Smooth muscle cell (in vitro differentiated cells): ENCODE data around the gene PTK6. TPM values are rescaled to one million over a fixed set of nuclear protein-coding genes. Genes with fewer than 3 reads are reported as not detected.
"Not testable (repeated sequence)": the region's sequence is repeated elsewhere in the genome, so short reads cannot be mapped to it uniquely, and the experiment has no call there.

Experiments
- DNase-seq: peaks from one replicate; lab custom pipeline; 2025; ENCODE audit not compliant: unreplicated experiment; lab: John Stamatoyannopoulos, UW
- H2AFZ ChIP-seq: fragments of 200-600 bp; sonication (generic); 2 replicates; pipeline ENCODE4 v1.6.0; 2016; ENCODE audit warnings: antibody characterized with exemption, low read depth, mild to moderate bottlenecking
- H3F3A ChIP-seq: fragments of 200-600 bp; sonication (generic); 2 replicates; pipeline ENCODE4 v1.6.0; 2017; ENCODE audit warnings: antibody characterized with exemption, low read depth
- H3K27ac ChIP-seq: fragments of 200-600 bp; sonication (generic); 2 replicates; pipeline ENCODE4 v1.5.1; 2016; ENCODE audit warnings: low read depth, mild to moderate bottlenecking
- H3K27me3 ChIP-seq: fragments of 200-600 bp; sonication (generic); 2 replicates; pipeline ENCODE4 v1.6.1; 2016; ENCODE audit warnings: low read depth, mild to moderate bottlenecking
- H3K36me3 ChIP-seq: fragments of 200-600 bp; sonication (generic); 2 replicates; pipeline ENCODE4 v1.5.1; 2016; ENCODE audit warnings: low read depth
- H3K4me1 ChIP-seq: fragments of 200-600 bp; sonication (generic); 2 replicates; pipeline ENCODE4 v1.5.1; 2016; ENCODE audit warnings: low read depth
- H3K4me2 ChIP-seq: fragments of 200-600 bp; sonication (generic); 2 replicates; pipeline ENCODE4 v1.6.0; 2016; ENCODE audit warnings: mild to moderate bottlenecking
- H3K4me3 ChIP-seq: fragments of 200-600 bp; sonication (generic); 2 replicates; pipeline ENCODE4 v1.5.1; 2016; ENCODE audit warnings: mild to moderate bottlenecking
- H3K79me2 ChIP-seq: fragments of 200-600 bp; sonication (generic); 2 replicates; pipeline ENCODE4 v1.6.0; 2016; ENCODE audit warnings: low read depth, mild to moderate bottlenecking
- H3K9ac ChIP-seq: fragments of 200-600 bp; sonication (generic); 2 replicates; pipeline ENCODE4 v1.6.0; 2016; ENCODE audit warnings: low read depth
- H3K9me3 ChIP-seq: fragments of 200-600 bp; sonication (generic); replicated peaks from 2 replicates; pipeline ENCODE4 v1.5.1; 2016; ENCODE audit warnings: low read depth
- H4K20me1 ChIP-seq: fragments of 200-600 bp; sonication (generic); 2 replicates; pipeline ENCODE4 v1.6.0; 2016; ENCODE audit warnings: low read depth
- CTCF ChIP-seq: fragments of 200-600 bp; sonication (generic); IDR thresholded peaks from 2 replicates; pipeline ENCODE4 v1.5.1; 2017; ENCODE audit warnings: borderline replicate concordance, mild to moderate bottlenecking, antibody characterized with exemption; ENCODE audit not compliant: insufficient read depth, poor library complexity, severe bottlenecking
- WGBS: methylation state at CpG from one replicate; pipeline ENCODE4 v1.1.7; 2016; ENCODE audit warnings: low lambda C conversion rate; 5-methylcytosine and 5-hydroxymethylcytosine counted together
- polyA plus RNA-seq: library from polyadenylated mRNA; unstranded; fragments of >200 nt; fragmentation: Nextera tagmentation; extraction: Ambion mirVana; gene quantifications from 2 replicates; pipeline ENCODE4 v1.2.1, GENCODE V29; 2016
- total RNA-seq: library from RNA; depleted of rRNA; stranded (reverse); fragments of >200 nt; gene quantifications from 2 replicates; pipeline ENCODE4 v1.2.3, GENCODE V29; 2014

PTK6 gene
- total and polyA plus RNA-seq, 2 experiments from 2014 or later = 0.05 TPM; not detected in 1

DNA sequence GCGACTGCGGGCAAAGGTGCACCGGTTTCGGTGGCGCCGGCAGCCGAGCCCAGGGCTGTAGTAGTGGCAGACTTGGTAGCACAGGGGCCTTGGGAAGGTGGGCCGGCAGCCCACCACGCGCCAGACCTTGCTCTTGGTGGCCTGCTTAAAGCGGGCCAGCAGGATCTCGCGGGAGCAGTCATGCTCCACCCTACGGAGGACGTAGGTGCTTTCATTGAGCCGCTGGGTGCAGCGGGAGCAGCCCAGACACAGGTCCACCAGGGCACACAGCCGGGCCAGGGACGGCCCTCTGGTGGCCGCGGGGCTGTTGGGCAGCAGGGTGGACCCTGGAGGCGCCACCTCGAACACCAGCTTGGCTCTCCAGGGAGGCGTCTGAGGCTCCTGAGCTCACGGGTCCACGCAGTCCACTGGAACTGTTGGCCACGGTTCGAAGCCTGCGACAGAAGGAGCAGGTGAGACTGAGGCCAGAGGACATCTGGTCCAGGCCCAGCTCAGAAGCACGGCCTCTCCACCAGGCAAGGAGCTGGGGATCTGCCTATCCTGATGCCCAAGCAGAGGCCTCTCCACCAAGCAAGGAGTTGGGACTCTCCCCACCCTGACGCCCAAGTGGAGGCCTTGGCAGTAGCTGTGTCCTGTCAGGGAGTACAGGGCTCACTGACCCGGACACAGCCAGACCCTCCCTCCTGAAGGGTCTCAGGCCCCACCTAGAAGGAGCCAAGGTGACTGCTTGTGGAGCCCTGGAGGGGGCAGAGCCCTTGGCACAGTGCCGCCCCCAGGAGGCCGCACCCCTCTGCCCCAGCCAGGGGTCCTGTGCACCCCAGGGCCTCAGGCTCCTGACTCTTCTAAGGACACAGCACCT, 35.8 kb upstream of the PTK6 start:
- H3F3A ChIP-seq = no peaks in the 10 kb centered on the region
- no peaks in the 10 kb centered on the region for H3K36me3 ChIP-seq
- H3K9ac ChIP-seq = peak overlapping the region; percentile 91
- H3K4me1 ChIP-seq = peaks cover 4% of the 10 kb centered on the region
- H4K20me1 ChIP-seq = no peaks in the 10 kb centered on the region
- no peaks in the 10 kb centered on the region for H3K79me2 ChIP-seq
- H3K27me3 ChIP-seq = no peaks in the 10 kb centered on the region
- 92% methylated on average over 34 of the region's 34 CpGs for WGBS
- H3K4me3 ChIP-seq = peak overlapping the region; percentile 83
- no peaks in the 10 kb centered on the region for H3K9me3 ChIP-seq
- DNase-seq = no peak
- peak overlapping the region; percentile 99 for H3K4me2 ChIP-seq
- TF ChIP-seq CTCF = no peak
- no peak overlapping the region for H3K27ac ChIP-seq
- no peak overlapping the region for H2AFZ ChIP-seq

DNA sequence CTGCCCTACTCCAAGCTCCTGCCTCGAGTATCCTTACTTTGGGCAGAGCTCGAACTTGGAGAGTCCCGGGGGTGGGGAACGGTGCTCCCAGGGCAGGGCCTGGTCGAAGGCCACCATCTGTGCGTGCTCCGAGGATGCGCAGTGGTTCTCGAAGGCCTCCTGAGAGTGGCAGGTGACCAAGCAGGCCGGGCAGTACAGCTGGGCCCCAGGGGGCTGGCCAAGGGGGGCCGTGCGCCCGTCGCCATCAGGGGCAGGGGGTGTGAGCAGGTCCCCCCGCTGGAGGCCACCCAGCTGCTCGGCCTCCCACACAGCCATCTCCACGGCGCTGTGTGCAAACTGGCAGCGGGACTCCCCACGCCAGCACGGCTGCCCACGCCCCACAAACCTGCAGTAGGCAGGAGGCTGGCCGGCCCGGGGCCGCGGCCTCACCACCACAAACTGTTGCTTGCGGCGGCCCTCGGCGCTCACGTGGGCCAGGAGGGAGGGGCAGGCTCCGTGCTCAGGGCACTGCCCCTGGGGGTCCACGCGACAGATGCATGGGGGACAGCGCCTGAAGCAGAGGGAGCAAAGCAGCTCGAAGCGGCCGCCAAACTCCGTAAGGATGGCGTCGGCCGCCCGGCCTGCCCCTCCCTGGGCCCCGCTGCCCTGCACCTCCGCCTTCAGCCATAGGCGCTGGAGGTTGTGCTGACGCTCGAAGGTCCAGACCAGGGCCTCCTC, 35.1 kb upstream of the PTK6 start:
- no peaks in the 10 kb centered on the region for H3K36me3 ChIP-seq
- H3K79me2 ChIP-seq = no peaks in the 10 kb centered on the region
- no peak for DNase-seq
- TF ChIP-seq CTCF = no peak
- no peak overlapping the region for H3K4me3 ChIP-seq
- no peak overlapping the region for H2AFZ ChIP-seq
- H3K9me3 ChIP-seq = no peaks in the 10 kb centered on the region
- H3K9ac ChIP-seq = no peak overlapping the region
- 96% methylated on average over 41 of the region's 48 CpGs for WGBS
- no peaks in the 10 kb centered on the region for H3F3A ChIP-seq
- H4K20me1 ChIP-seq = no peaks in the 10 kb centered on the region
- H3K27me3 ChIP-seq = no peaks in the 10 kb centered on the region
- no peak overlapping the region for H3K27ac ChIP-seq
- H3K4me1 ChIP-seq = peaks cover 4% of the 10 kb centered on the region
- no peak overlapping the region for H3K4me2 ChIP-seq

- H3K4me3 ChIP-seq, H3K79me2 ChIP-seq, H4K20me1 ChIP-seq, H3K4me1 ChIP-seq, DNase-seq, H3K27ac ChIP-seq, H3F3A ChIP-seq, H3K9ac ChIP-seq, H3K9me3 ChIP-seq, H3K36me3 ChIP-seq, H3K27me3 ChIP-seq, H2AFZ ChIP-seq, H3K4me2 ChIP-seq: not testable (repeated sequence)
- WGBS = 82% methylated on average over 11 of the region's 11 CpGs
These were observed 33.9 kb upstream of the PTK6 start for GRCh38 chr20:63571087-63571478.

GRCh38 chr20:63570281-63571086, 33.3 kb upstream of the PTK6 start:
- no peak for DNase-seq
- Histone ChIP-seq H3K9me3 (no peaks in the 10 kb centered on the region), H3K27ac (no peak overlapping the region), H3F3A (no peaks in the 10 kb centered on the region), H3K4me3 (no peak overlapping the region), H3K4me2 (no peak overlapping the region), H3K27me3 (no peaks in the 10 kb centered on the region), H3K79me2 (no peaks in the 10 kb centered on the region), H3K9ac (no peak overlapping the region), H2AFZ (no peak overlapping the region), H3K4me1 (peaks cover 4% of the 10 kb centered on the region), H4K20me1 (no peaks in the 10 kb centered on the region), H3K36me3 (no peaks in the 10 kb centered on the region)
- WGBS = 96% methylated on average over 19 of the region's 28 CpGs
- no peak for TF ChIP-seq CTCF
